GM18868 (cell line): ENCODE data around the gene DDX51.
"Not testable (repeated sequence)": the region's sequence is repeated elsewhere in the genome, so short reads cannot be mapped to it uniquely, and the experiment has no call there.

Experiments
- ATAC-seq: cut with Tn5 transposase; IDR thresholded peaks from one replicate; pipeline ENCODE4 v1.9.1; 2021; ENCODE audit warnings: mild to moderate bottlenecking, moderate library complexity; ENCODE audit not compliant: unreplicated experiment

The DDX51 gene

DNA sequence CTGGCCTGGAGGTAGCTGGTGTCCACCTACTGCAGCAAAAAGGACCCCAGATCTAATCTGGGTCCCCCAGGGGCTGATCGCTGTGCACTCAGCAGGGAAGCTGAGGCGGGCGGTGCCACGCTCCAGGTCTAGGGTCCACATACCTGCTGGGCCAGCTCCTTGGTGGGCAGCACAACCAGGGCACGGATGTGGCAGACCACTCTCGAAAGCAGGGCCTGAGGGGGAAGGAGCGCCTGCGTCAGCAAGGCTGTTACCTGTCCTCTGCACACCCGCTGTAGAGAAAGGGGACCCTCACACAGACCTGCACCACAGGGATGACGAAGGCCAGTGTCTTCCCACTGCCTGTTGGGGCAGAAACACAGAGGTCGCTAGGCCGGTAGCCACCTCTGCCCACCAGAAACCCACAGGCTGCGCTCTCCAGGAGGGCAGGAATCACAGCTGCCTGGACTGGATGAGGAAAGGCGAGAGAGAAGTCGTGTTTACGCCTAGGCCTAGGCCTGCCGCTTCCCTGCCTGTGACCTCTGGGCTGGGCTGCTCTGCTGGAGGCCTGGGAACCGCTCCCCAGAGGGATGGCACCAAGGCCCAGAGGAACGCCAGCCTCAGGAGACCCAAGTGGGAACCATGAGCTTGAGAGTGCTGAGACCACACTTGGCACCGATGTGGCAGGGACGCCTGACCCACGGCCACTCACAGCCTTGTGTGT lies 2.0 kb downstream of the DDX51 start:
- ATAC-seq = no peak

DNA sequence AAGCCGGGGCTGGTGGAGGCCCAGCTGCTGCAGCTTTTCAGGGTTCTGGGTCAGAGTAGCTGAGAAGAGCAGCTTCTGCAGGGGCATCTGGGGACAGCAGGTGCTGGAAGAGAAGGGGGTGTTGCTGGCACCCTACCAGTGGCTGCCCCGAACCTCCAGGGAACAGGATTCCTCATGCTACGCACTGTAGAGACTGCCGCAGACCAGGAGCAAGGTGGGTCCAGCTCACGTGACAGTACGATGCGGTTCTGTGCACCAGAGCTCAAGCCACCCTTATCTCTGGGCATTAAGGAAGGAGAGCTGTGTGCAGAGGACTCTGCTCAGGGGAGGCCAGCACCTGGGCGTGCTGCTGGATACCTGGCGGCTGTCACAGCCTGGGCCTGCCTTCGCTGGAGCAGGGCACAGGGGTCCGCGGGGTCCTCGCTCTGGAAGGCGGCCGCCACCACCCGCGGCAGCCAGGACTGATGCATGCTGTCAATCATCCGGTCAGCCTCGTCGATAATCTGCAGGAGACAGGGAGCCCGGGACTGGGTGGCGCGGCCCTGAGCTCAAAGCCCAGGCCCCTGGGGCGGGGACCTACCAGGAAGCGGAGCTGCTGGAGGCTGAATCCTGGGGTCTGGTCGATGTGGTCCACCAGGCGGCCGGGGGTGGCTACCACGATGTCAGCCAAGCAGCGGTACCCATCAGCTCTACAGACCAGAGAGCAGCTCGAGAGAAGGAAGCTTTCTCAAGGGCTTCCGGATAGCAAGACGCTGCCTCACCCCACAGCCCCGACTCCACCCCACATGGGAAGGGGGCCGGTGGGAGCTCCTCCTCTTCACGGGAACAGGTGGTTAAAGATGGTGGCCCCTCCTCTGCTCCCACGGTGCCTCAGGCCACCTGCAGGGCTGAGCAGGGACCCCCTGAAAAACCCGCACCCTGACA lies 2.9 kb downstream of the DDX51 start:
- no peak for ATAC-seq

DNA sequence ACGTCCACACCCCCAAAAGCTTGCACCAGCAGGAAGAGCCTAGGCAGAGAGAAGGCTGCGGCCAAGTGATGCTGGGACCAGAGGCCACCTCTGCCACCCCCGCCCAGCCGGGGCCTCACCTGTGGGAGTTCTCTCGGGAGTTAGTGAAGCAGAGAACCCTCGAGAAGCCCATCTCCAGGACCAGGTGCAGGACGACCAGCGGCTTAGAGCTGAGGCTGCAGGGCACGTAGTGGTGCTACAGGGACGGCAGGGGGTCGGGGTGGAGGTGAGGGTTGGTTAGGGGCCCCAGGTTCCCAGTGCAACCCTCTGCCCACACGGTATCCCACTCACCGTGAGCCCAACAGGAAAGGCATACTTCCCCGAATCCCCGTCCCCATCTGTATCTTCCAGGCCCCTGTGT lies 3.6 kb downstream of the DDX51 start:
- no peak for ATAC-seq

DNA sequence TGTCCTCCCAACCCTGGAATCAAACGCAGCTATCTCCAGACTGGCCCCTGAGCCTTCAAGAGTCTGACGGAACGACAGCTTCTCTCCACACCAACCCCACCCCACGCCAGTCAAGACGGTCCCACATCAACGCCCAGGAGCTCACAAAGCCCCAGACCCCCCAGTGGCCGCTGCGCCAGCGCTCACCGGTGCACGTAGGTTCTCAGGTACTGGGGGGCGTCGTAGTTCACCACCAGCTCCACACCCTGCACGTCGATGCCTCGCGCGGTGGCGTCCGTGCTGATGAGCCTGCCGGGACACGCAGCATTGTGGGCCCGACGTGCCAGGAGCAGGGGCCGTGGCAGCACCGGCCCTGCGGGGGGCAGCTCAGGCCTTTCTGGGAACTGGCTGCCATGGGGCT lies 4.2 kb downstream of the DDX51 start:
- no peak for ATAC-seq

DNA sequence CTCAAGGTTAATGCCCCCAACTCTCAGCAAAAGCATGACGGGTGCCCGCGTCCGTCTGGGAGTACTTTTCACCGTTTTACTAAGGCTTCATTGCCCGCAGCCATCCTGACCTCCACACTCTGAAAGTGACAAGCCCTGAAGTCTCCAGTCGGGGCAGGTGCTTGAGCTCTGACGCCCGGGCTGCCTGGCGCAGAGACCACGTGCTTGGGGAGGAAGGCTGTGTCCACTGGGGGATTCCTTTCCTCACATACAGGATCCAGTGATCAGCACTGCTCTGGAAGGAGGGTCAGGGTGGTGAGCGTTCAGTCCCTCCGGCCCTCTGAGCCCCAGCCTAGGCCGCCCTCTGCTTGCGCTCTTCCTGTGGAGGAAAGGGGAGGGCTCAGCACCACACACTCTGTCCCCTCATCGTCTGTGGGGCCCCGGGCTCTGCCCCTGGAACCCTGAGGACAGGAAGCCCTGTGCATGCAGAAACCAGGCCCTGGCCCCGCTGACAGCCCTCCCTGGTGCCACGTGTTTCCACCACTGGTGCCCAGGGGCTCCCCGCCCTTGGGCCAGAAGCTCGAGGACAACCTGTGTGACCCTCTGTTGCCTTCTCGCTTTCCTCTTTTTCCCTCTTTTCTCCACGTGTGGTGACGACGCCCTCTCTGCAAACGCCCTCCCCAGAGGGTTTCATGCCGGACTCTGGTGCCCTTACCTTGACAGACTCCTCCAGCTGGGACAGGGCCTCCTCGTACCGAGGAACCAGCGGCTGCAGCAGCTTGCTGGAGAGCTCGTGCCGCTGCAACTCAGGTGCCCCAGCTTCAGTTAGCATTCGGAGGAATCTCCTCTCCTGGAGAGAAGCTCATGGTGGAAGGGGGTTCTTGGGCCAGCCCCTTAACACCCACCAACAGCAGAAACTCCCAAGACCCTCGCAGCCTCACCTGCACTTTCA lies 4.9 kb downstream of the DDX51 start:
- no peak for ATAC-seq

DNA sequence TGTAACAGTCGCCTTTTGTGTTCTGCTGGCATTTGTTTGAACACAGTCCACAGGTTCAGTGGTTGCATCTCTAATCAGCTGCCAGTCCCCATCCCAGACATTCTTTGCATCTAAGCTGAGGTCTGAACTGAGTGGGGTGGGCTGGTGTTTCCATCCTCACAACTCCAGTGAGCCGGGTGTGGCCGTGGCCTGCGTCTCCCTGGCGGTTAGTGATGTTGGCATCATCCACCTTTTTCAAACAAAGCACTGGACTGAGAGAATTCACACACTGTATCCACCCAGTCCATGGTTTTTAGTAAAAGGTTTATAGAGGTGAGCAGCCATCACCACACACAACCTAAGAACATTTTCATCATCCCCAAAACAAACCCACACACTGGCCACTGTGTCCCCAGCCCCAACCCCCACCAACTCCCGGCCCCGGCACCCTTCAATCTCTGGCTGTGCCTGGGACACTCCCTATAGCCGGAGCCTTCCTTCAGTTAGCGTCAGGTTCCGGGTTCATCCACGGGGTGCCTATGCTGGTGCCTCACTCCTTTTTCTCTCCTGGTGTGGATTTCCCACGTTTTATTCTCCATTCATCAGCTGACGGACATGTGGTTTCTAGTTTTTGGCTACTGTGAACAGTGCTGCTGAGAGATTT lies 6.5 kb downstream of the DDX51 start:
- ATAC-seq = no peak

DNA sequence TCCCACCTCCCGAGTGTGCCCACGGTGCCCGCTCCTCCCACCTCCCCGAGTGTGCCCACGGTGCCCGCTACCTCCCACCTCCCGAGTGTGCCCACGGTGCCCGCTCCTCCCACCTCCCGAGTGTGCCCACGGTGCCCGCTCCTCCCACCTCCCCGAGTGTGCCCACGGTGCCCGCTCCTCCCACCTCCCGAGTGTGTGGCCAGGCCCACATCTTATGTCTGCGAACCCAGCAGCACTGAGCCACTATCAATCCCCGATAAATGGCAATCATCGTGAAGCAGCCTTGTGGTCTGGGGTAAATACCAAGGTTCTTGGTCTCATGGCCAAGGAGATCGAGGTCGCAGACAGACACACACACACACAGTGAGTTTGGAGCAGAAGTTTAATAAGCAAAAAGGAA lies 7.9 kb downstream of the DDX51 start:
- ATAC-seq = not testable (repeated sequence)

DNA sequence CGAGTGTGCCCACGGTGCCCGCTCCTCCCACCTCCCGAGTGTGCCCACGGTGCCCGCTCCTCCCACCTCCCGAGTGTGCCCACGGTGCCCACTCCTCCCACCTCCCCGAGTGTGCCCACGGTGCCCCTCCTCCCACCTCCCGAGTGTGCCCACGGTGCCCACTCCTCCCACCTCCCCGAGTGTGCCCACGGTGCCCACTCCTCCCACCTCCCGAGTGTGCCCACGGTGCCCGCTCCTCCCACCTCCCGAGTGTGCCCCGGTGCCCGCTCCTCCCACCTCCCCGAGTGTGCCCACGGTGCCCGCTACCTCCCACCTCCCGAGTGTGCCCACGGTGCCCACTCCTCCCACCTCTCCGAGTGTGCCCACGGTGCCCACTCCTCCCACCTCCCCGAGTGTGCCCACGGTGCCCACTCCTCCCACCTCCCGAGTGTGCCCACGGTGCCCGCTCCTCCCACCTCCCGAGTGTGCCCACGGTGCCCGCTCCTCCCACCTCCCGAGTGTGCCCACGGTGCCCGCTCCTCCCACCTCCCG lies 9.4 kb downstream of the DDX51 start:
- not testable (repeated sequence) for ATAC-seq

DNA sequence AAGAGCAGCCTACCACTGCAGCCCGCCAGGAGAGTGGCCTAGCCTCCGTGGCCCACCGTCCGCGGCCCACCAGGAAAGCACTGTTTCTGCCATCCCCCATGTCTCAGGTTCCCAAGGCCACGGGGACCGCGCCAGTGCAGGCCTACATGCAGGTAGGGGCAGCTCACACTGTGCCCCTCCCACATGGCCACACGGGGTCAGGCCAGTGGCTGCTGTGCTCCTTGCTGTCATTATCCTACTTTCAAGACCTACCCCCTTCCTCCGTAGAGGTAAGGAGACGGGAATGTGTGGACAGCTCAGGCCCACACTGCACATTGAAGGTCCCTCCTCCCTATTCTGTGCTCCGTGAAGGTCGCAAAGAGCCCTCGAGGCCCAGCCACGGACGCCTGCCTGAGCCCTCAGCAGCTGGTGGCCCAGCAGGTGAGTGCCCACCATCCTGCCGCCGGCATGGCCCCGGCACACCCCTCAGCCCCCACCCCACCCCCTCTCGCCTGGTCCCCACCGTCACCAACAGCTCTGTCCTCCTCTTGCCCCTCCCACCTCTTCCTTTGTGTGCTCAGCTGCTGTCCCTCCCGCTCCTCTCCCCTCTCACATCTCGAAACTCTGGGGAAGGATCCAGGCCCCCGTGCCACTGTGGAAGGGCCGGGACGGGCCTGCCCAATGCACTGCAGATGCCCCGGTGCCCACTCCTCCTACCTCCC lies 10.0 kb downstream of the DDX51 start:
- no peak for ATAC-seq

DNA sequence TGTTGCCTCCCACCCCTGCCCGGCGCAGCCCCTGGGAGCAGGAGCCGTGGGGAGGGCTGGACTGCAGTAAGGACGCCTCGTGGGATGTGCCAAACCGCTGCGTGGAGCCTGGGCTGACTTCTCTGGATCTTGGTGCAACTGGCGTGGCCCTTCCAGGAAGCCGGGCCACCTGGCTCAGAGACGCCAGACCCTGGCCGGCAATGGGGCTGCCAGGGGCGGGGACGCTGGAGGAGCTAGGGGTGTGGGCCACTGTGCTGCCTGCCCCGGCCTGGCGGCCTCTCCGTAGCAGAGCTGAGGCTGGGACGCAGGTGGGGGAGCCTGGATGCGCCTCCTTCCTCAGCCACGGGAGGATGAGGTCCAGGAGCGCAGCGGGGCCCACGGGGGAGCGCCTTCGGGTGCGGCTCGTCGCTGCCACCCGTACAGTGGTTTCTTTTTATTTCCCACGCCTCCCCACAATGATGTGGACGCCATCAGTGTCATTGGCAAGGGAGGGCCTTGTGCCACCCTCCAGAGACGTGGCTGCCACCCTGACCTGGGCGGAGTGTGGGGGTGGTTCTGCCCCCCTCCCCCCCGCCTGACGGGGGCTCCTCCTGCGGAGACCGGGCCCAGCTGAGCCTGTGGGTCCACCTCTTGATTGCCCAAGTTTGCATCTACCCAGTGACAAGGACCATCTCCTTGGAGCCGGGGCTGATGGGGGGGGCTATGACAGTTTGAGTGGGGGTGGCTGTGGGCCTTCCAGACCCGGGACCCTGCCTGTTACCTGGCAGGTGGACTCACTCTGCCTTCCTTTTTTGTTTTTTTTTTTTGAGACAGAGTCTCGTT lies 11.3 kb downstream of the DDX51 start:
- ATAC-seq = no peak

DNA sequence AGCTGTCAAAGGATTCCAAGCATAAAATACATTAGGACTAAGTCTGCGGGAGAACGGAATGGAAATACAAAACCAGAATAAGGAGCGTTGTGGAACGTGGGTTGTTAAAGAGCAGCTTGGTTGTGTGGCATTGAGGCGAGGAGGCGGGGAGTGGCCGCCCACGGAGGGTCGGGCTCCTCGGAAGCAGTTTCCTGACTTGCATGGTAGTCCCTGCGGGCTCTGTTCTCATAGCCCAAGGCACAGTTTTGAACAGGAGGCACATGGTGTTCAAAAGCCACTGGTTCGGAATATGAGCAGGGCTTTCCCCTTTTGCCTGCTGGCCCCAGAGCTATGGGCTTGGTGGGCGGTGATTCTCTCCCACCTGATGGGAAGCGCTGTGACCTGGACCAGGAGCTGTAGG lies 12.2 kb downstream of the DDX51 start:
- ATAC-seq = no peak

DNA sequence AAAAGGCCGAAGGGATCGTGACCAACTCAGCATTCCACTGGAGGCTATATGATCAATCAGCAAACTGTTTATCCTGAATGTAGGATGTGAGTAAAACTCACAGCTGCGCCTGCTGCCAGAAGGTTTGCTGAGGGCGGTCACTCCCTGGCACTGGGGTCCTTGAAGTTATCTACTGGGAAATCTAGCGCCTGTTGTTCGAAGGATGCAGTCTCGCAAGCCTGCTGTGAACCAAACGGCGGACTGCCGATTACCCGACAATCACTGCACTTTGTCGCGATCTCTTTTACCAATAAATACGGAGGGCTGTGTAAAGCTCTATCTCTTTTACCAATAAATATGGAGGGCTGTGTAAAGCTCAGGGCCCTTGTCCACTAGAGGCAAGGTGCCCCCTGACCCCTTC lies 12.9 kb downstream of the DDX51 start:
- no peak for ATAC-seq

DNA sequence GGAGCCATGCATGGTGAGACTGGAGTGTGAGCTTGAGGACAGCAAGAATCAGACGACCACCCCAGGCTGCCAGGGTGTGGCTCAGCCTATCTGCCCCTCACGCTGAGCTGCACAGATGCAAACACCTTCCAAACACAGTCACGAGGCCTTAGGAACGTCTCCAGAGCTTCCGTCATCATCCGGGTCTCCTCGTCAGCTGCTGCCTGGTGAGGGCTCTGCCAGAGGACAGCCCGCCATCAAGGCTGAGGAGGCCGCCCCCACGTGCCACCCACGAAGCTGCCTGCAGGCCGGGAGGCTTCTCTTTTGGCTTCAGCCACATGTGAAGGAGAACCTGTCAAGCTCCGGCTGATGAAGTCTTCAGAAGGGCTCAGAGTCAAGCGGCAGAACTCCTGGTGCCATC lies 13.4 kb downstream of the DDX51 start:
- ATAC-seq = no peak

DNA sequence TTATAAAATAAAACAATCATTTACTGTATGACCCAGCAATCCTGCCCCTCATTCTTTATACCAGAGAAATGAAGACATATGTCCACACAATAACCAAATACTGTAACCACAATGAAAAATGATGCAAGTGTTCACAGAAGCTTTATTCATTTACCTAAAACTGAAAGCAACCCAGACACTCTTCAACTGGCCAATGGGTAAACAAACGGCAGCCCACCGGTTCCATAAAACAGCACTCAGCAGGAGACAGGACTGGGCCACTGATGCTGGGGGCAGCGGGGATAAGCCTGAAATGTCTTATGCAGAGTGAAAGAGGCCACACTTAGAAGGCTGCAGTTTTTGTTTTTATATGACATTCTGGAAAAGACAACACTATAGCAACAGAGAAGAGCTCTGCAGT lies 15.1 kb downstream of the DDX51 start:
- ATAC-seq = no peak

DNA sequence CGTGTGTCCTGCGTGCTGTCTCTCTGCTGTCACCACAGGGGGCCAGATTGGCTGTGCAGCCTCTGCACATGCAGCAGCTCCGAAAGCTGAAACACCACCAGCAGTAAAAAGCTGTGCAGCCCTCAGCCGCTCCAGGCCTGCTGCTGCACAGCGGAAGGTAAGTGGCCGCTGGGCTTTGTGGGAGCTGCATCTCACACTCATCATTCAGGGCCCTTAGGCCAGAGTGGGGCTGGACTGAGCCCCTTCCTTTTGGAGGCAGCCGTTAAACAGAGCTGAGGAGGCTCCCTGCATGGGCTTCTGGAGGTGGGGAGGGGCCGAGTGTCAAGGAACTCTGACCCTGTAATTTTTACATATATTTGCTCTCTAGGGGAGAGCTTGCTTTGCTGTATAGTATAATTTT lies 17.1 kb downstream of the DDX51 start:
- ATAC-seq = no peak

DNA sequence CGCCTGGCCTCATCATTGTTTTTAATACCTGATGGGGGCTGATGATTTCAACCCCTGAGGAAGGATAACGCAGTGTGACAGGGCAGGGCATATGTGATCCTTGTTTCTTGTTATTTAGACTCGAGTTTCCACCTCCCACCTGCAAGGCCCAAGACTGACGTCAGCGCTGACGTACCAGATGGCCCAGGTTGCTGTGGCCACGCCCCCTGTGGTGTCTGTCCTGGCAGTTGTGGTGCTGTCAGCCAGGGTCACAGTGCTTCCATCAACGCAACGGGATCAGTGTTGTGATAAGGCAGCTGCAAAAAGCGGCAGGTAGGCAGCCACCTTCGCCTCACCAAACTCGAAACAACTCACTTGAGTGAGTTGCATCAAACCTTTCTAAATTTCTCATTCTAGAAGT lies 18.4 kb downstream of the DDX51 start:
- no peak for ATAC-seq

DNA sequence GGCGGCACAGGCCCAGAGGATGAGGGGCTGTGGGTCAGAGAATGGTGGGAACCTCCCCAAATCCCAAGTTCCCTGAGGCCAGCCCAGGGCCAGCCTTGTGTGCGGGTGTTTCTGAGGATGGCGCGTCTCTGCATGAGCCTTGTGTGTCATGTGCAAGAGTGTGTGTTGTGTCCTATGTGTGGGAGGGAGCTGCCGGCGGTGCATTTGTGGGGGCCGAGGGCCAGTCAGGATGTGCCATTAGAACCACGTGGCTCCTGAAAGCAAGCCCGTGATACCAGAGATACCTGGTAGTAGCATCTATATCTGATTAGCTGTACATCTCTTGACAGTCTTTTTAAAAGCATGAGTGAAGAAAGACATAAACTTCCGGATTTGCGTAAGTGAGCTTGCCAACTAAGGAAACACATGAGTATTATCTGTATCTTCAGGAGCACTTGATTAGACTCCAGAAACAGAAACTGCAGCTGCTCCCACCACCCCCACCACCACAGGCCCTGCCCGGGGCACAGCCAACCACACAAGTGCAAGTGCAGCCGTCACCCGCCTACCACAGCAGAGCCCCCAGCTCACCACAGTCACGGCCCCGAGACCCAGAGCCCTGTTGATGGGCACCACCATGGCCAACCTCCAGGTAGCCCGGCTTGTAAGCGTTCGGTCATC lies 19.2 kb downstream of the DDX51 start:
- ATAC-seq = no peak

DNA sequence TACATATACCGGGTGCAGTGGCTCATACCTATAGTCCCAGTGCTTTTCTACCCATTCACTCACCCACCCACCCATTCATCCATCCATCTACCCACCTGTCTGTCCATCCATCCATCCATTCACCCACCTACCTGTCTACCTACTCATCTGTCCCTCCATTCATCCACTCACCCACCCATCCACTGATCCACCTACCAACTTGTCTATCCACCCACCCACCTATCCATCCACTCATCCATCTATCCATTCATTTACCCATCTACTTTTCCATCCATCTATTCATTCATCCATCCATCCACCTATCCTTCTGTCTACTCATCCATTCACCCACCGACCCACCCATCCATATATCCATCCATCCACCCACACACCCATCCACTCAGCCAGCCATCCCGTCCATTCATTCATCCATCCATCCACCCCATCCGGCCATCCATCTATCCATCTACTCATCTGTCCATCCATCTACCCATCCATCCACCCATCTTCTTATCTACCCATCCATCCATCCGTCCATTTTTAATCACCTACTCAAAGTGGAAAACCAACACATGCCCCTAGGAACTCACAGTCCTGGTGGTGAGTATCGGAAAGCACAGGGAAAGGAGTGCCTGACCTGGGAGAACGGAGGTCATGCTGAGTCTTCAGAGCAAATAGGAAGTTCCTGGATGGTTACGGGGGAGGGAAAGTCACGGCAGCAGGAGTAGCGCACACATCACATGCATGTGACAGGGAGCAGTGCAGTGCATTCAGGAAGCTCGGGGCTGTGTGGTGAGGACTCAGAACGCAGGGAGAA lies 20.0 kb downstream of the DDX51 start:
- ATAC-seq = no peak
